ENCODE results near the gene MATN4.

MATN4 gene

DNA sequence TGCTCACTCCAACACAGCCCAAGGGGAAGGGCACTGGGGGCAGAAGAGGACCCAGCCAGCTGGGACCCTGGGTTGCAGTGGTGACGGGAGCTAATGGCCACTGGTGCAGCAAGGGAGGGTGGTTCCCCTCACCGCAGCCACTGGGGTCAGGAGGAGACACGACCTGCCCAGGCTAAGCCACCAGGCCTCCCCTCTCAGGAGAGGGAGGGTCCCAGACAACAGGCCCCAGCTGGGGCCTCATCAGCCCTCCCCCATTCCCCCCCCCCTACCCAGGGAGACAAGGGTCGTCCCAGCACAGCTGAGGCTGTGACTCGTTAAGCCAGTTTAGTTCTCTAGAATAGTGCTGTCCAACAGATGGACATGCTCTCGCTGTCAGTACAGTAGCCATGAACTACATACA lies 17.3 kb upstream of the MATN4 start:
- Histone ChIP-seq H3K4me3 (ENCODE audit: extremely low read depth, insufficient read depth, low read length, poor library complexity, severe bottlenecking) (no peak overlapping the region), H3K9me3 (ENCODE audit: control insufficient read depth, low read length) (no peaks in the 10 kb centered on the region), H3K36me3 (ENCODE audit: control insufficient read depth, insufficient read depth, low read length) (peaks cover 58% of the 10 kb centered on the region), H3K4me1 (ENCODE audit: control insufficient read depth, insufficient read depth, low read length, poor library complexity, severe bottlenecking) (peaks cover 12% of the 10 kb centered on the region), H3K27ac (ENCODE audit: low read depth, low read length, severe bottlenecking) (no peak overlapping the region)
- 70 to 76% methylated on average over 4 to 6 of the region's 6 CpGs for WGBS, 2 experiments (ENCODE audit: insufficient coverage in 2 of 2)

DNA sequence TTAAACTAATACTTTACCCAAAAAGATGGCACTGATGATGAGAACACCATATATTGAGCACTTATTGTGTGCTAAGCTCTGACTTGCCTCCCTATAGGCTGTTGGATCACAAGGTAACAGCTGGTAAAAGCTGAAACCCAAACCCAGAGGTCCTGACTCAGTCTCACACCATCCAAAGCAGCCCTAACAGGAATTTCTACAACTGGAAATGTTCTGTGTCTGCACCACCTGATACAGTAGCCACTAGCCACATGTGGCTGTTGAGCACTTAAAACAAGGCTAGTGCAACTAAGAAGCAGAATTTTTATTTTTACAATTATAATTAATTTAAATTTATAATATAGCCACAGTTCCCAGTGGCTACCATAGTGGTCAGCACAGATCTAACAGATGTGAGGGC lies 15.6 kb upstream of the MATN4 start:
- peaks cover 12% of the 10 kb centered on the region for H3K4me1 ChIP-seq (ENCODE audit: control insufficient read depth, insufficient read depth, low read length, poor library complexity, severe bottlenecking)
- peaks cover 42% of the 10 kb centered on the region for H3K36me3 ChIP-seq (ENCODE audit: control insufficient read depth, insufficient read depth, low read length)
- H3K4me3 ChIP-seq (ENCODE audit: extremely low read depth, insufficient read depth, low read length, poor library complexity, severe bottlenecking), result no peak overlapping the region
- H3K9me3 ChIP-seq (ENCODE audit: control insufficient read depth, low read length), result no peaks in the 10 kb centered on the region
- H3K27ac ChIP-seq (ENCODE audit: low read depth, low read length, severe bottlenecking), result no peak overlapping the region

DNA sequence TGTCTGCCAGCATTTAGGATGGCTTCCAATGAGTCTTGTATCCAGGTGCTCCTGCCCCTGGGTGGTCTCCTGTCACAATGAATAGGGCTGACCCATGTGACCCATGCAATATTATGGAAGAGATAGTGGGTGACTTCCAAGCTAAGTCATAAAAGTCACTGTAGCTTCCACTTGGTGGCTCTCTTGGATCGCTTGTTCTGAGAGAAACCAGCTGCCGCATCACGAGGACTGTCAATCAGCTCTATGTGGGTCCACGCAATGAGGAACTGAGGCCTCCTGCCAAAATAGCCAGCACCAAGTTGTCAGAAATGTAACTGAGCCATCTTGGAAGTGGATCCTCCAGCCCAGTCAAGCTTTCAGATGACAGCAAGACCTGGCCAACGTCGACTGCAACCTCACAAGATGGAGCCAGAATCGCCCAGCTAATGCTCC lies 14.9 kb upstream of the MATN4 start:
- H3K36me3 ChIP-seq (ENCODE audit: control insufficient read depth, insufficient read depth, low read length), result peaks cover 34% of the 10 kb centered on the region
- H3K4me3 ChIP-seq (ENCODE audit: extremely low read depth, insufficient read depth, low read length, poor library complexity, severe bottlenecking), result no peak overlapping the region
- no peak overlapping the region for H3K27ac ChIP-seq (ENCODE audit: low read depth, low read length, severe bottlenecking)
- 59 to 62% methylated on average over 4 of the region's 7 CpGs for WGBS, 2 experiments (ENCODE audit: insufficient coverage in 2 of 2)
- H3K4me1 ChIP-seq (ENCODE audit: control insufficient read depth, insufficient read depth, low read length, poor library complexity, severe bottlenecking), result peaks cover 12% of the 10 kb centered on the region
- no peaks in the 10 kb centered on the region for H3K9me3 ChIP-seq (ENCODE audit: control insufficient read depth, low read length)

DNA sequence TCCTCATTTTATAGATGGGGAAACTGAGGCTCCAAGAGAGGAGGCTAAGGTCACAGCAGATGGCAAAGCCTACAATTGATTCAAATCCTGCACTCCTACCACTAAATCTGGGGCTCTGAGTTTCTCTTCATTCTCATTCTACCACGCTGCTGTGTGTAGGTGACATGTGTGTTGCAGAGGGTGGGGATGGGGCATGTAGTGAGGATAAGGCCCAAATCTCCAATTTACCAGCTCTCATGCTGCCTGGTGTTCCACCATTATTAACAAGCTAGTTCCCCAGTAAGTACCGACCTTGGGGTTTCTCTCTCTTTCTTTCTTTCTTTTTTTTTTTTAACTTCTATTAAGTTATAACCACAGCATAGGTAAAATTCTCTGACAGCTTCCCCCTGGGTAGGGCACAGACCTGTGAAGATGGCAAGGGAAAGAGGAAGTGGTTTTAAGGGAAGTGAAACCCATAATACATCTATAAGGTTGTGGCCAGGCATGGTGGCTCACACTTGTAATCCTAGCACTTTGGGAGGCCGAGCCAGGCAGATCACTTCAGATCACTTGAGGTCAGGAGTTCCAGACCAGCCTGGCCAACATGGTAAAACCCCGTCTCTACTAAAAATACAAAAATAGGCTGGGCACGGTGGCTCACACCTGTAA lies 13.0 kb upstream of the MATN4 start:
- WGBS, 2 experiments (ENCODE audit: insufficient coverage in 2 of 2), result 67% methylated on average over 3 of the region's 5 CpGs
- Histone ChIP-seq H3K27ac (ENCODE audit: low read depth, low read length, severe bottlenecking) (no peak overlapping the region), H3K9me3 (ENCODE audit: control insufficient read depth, low read length) (no peaks in the 10 kb centered on the region)

DNA sequence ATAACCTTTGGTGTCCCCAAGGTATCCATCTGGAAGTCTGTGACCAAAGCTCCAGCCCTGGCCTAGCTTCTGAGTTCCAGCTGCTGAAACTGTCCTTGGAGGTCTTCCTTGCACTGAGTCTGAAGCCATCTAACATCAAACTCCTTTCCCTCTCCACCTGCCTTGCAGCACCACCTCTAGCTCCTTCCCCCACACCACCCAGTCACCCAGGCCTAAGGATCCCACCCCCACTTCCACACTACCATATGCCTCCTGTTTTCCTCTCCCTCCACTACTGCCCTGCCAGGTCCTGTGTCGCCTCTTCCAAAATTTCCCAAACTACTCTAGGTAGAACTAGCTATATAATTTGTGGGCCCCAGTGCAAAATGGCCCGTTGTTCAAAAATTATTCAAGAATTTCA lies 10.8 kb upstream of the MATN4 start:
- Histone ChIP-seq H3K9me3 (ENCODE audit: control insufficient read depth, low read length) (no peaks in the 10 kb centered on the region), H3K36me3 (ENCODE audit: control insufficient read depth, insufficient read depth, low read length) (no peaks in the 10 kb centered on the region), H3K4me3 (ENCODE audit: extremely low read depth, insufficient read depth, low read length, poor library complexity, severe bottlenecking) (no peak overlapping the region), H3K4me1 (ENCODE audit: control insufficient read depth, insufficient read depth, low read length, poor library complexity, severe bottlenecking) (no peaks in the 10 kb centered on the region), H3K27ac (ENCODE audit: low read depth, low read length, severe bottlenecking) (no peak overlapping the region)
- 86 to 100% methylated on average over 1 of the region's 2 CpGs for whole genome bisulfite sequencing, 2 experiments (ENCODE audit: insufficient coverage in 2 of 2)

More for the DNA sequence above, 13.0 kb upstream of the MATN4 start:
- peaks cover 7% of the 10 kb centered on the region for H3K4me1 ChIP-seq (ENCODE audit: control insufficient read depth, insufficient read depth, low read length, poor library complexity, severe bottlenecking)
- H3K4me3 ChIP-seq (ENCODE audit: extremely low read depth, insufficient read depth, low read length, poor library complexity, severe bottlenecking), result no peak overlapping the region
- peaks cover 16% of the 10 kb centered on the region for H3K36me3 ChIP-seq (ENCODE audit: control insufficient read depth, insufficient read depth, low read length)

DNA sequence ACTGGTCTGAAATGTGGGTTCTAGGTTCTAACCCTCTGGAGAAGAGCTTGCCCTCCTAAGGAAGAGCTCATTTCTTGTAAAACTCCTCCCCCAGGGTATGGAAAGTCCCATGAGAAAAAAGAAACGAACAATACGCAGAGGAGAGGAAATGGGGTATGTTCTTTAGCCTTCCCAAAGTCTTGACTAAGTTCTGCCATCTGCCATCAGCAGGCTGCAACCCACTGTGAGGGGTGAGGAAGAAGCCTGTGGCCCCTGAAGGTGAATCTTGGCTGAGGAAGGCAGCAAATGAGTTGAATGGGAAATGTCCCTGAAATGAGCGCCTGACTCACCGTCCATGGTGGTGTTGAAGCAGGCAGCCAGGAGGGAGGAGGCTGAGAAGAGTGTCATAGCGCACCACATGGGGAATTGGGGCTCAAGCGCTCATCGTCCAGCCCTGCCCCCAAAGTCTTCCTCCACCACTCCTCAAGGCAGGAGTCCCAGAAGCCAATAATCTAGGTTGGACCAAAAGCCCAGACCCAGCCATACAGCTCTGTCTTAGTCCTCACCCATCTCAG lies 10.4 kb upstream of the MATN4 start:
- H3K27ac ChIP-seq (ENCODE audit: low read depth, low read length, severe bottlenecking), result no peak overlapping the region
- H3K4me1 ChIP-seq (ENCODE audit: control insufficient read depth, insufficient read depth, low read length, poor library complexity, severe bottlenecking), result no peaks in the 10 kb centered on the region
- H3K4me3 ChIP-seq (ENCODE audit: extremely low read depth, insufficient read depth, low read length, poor library complexity, severe bottlenecking), result no peak overlapping the region
- no peaks in the 10 kb centered on the region for H3K36me3 ChIP-seq (ENCODE audit: control insufficient read depth, insufficient read depth, low read length)
- no peaks in the 10 kb centered on the region for H3K9me3 ChIP-seq (ENCODE audit: control insufficient read depth, low read length)
- 82 to 83% methylated on average over 3 to 4 of the region's 7 CpGs for WGBS, 2 experiments (ENCODE audit: insufficient coverage in 2 of 2)

DNA sequence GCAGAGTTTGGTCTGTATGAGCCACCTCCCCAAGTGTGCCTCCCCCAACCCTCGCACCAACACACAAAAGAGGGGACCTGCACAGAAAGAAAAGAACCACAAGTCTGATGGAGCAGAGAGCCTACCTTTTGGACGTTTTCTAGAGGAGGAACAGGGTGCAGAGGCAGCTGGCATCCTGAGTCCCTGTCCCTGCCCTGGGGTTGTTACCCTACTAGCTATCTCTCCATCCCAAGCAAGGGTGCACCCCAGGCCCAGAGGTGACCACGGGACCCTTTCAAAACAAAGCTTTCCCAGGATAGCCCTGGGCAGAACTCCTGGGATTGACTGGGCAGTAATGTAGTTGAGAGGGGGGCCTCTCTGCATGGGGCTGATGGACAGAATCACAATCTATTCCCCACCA lies 9.7 kb upstream of the MATN4 start:
- Histone ChIP-seq H3K4me1 (ENCODE audit: control insufficient read depth, insufficient read depth, low read length, poor library complexity, severe bottlenecking) (no peaks in the 10 kb centered on the region), H3K27ac (ENCODE audit: low read depth, low read length, severe bottlenecking) (no peak overlapping the region), H3K4me3 (ENCODE audit: extremely low read depth, insufficient read depth, low read length, poor library complexity, severe bottlenecking) (no peak overlapping the region), H3K36me3 (ENCODE audit: control insufficient read depth, insufficient read depth, low read length) (no peaks in the 10 kb centered on the region), H3K9me3 (ENCODE audit: control insufficient read depth, low read length) (no peaks in the 10 kb centered on the region)
- WGBS, 2 experiments (ENCODE audit: insufficient coverage in 2 of 2), result 77% methylated on average over 2 of the region's 3 CpGs; no CpG with 5 or more reads in 1 of the 2 experiments

DNA sequence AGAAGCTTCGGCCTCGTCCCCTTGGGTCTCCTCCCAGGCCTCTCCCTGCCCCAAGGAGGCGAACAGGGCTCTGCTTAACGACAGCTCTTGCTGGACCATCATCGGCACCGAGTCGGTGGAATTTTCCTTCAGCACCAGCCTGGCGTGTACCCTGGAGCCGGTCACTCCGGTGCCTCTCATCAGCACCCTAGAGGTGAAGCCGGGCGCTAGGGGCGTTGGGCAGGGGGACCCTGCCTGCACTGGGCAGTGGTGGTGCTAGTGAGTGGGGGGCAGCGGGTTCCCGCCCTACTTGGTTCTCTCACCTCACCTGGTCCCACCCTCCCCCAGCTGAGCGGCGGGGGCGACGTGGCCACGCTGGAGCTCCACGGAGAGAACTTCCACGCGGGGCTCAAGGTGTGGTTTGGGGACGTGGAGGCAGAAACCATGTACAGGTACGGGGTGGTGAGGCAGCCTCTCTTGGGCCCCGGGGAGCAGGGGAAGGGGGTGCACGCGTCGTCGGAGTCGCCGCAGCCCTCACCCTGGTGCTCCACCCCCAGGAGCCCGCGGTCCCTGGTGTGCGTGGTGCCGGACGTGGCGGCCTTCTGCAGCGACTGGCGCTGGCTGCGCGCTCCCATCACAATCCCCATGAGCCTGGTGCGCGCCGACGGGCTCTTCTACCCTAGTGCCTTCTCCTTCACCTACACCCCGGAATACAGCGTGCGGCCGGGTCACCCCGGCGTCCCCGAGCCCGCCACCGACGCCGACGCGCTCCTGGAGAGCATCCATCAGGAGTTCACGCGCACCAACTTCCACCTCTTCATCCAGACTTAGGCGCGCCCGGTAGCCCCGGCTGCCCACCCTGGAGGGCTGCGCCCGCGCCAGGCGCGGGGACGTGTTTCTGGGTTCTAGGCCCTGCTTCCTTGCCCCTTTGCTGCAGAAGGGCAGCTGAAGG lies 8.3 kb upstream of the MATN4 start:
- no peak overlapping the region for H3K27ac ChIP-seq (ENCODE audit: low read depth, low read length, severe bottlenecking)
- H3K4me1 ChIP-seq (ENCODE audit: control insufficient read depth, insufficient read depth, low read length, poor library complexity, severe bottlenecking), result no peaks in the 10 kb centered on the region
- no peaks in the 10 kb centered on the region for H3K9me3 ChIP-seq (ENCODE audit: control insufficient read depth, low read length)
- WGBS, 2 experiments (ENCODE audit: insufficient coverage in 2 of 2), result 92 to 95% methylated on average over 54 to 67 of the region's 71 CpGs
- H3K36me3 ChIP-seq (ENCODE audit: control insufficient read depth, insufficient read depth, low read length), result no peaks in the 10 kb centered on the region
- no peak overlapping the region for H3K4me3 ChIP-seq (ENCODE audit: extremely low read depth, insufficient read depth, low read length, poor library complexity, severe bottlenecking)

DNA sequence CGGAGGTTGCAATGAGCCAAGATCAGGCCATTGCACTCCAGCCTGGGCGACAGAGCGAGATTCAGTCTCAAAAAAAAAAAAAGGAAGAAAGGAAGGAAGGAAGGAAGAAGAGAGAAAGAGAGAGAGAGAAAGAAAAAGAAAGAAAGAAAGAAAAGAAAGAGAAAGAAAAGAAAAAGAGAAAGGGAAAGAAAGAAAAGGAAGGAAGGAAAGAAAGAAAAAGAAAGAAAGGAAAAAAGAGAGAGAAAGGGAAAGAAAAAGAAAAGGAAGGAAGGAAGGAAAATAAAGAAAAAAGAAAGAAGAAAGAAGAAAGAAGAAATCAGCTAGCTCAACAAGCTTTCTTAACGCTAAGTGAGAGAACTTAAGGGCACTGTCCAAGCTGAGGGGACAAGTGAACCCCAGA lies 7.6 kb upstream of the MATN4 start:
- 90 to 98% methylated on average over 4 of the region's 4 CpGs for WGBS, 2 experiments (ENCODE audit: insufficient coverage in 2 of 2)
- no peaks in the 10 kb centered on the region for H3K36me3 ChIP-seq (ENCODE audit: control insufficient read depth, insufficient read depth, low read length)

DNA sequence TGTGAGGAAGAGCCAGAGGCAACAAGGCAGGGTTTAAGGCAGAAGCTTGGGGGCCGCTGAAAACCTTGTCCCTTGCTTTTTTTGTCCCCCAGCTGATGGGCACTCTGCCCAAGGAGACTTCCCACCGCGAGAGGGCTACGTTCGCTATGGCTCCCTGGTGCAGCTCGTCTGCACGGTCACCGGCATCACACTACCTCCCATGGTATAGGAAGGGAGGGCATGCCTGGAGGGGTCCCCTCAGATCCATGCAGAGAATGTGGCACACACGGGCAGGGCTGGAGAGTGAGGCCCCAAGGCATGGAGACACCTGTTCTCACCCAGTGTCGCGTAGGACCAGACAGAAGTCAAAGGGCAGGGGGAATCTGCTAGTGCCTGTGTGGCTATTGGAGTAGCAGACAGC lies 5.8 kb upstream of the MATN4 start:
- WGBS, 2 experiments (ENCODE audit: insufficient coverage in 2 of 2), result 94 to 97% methylated on average over 7 to 9 of the region's 11 CpGs
- Histone ChIP-seq H3K4me3 (ENCODE audit: extremely low read depth, insufficient read depth, low read length, poor library complexity, severe bottlenecking) (no peak overlapping the region), H3K9me3 (ENCODE audit: control insufficient read depth, low read length) (no peaks in the 10 kb centered on the region), H3K36me3 (ENCODE audit: control insufficient read depth, insufficient read depth, low read length) (no peaks in the 10 kb centered on the region), H3K4me1 (ENCODE audit: control insufficient read depth, insufficient read depth, low read length, poor library complexity, severe bottlenecking) (no peaks in the 10 kb centered on the region), H3K27ac (ENCODE audit: low read depth, low read length, severe bottlenecking) (no peak overlapping the region)

More for the DNA sequence above, 7.6 kb upstream of the MATN4 start:
- Histone ChIP-seq H3K4me1 (ENCODE audit: control insufficient read depth, insufficient read depth, low read length, poor library complexity, severe bottlenecking) (no peaks in the 10 kb centered on the region), H3K4me3 (ENCODE audit: extremely low read depth, insufficient read depth, low read length, poor library complexity, severe bottlenecking) (no peak overlapping the region), H3K9me3 (ENCODE audit: control insufficient read depth, low read length) (no peaks in the 10 kb centered on the region), H3K27ac (ENCODE audit: low read depth, low read length, severe bottlenecking) (no peak overlapping the region)

Data from mesodermal cell (in vitro differentiated cells).